Glutamatergic neuron (in vitro differentiated cells): ENCODE measurements around the gene MOV10L1. TPM values are rescaled to one million over a fixed set of nuclear protein-coding genes. Genes with fewer than 3 reads are reported as not detected.
"Not testable (repeated sequence)": the region's sequence is repeated elsewhere in the genome, so short reads cannot be mapped to it uniquely, and the experiment has no call there.

Experiments used
- DNase-seq: peaks from one replicate; pipeline ENCODE4 v3.0.0; 2022
- H3K27ac Mint-ChIP-seq: one replicate; pipeline ENCODE4 v1.8.0; 2020; ENCODE audit warnings: mild to moderate bottlenecking, mixed read lengths, inconsistent platforms; ENCODE audit not compliant: unreplicated experiment
- H3K27me3 Mint-ChIP-seq: one replicate; pipeline ENCODE4 v1.8.0; 2020; ENCODE audit warnings: mild to moderate bottlenecking, moderate library complexity, mixed read lengths, inconsistent platforms; ENCODE audit not compliant: unreplicated experiment
- H3K36me3 Mint-ChIP-seq: one replicate; pipeline ENCODE4 v1.8.0; 2020; ENCODE audit warnings: mild to moderate bottlenecking, mixed read lengths, inconsistent platforms; ENCODE audit not compliant: unreplicated experiment
- H3K4me1 Mint-ChIP-seq: one replicate; pipeline ENCODE4 v1.8.0; 2020; ENCODE audit warnings: mild to moderate bottlenecking, low read depth, mixed read lengths, inconsistent platforms; ENCODE audit not compliant: unreplicated experiment
- H3K4me3 Mint-ChIP-seq: one replicate; pipeline ENCODE4 v1.8.0; 2020; ENCODE audit warnings: mild to moderate bottlenecking, mixed read lengths, inconsistent platforms; ENCODE audit not compliant: unreplicated experiment
- H3K9me3 Mint-ChIP-seq: one replicate; pipeline ENCODE4 v1.8.0; 2020; ENCODE audit warnings: mild to moderate bottlenecking, moderate library complexity, mixed read lengths, inconsistent platforms; ENCODE audit not compliant: unreplicated experiment
- total RNA-seq: library from RNA; stranded (reverse); fragmentation: NEBNext Ultra II Directional; extraction: Animal tissue kit (Norgen Biotek cat#: 25700); gene quantifications from one replicate; pipeline ENCODE4 v1.2.1, GENCODE V29; 2021; ENCODE audit not compliant: unreplicated experiment
- TF ChIP-seq, protein P1 (sequence below): fragments of 200-600 bp; sonication (generic); IDR thresholded peaks from one replicate; pipeline ENCODE4 v1.5.0; 2021; ENCODE audit not compliant: partially characterized antibody, unreplicated experiment

The MOV10L1 gene
- total RNA-seq, 1 donor from 2014 or later = 0.34 TPM

DNA sequence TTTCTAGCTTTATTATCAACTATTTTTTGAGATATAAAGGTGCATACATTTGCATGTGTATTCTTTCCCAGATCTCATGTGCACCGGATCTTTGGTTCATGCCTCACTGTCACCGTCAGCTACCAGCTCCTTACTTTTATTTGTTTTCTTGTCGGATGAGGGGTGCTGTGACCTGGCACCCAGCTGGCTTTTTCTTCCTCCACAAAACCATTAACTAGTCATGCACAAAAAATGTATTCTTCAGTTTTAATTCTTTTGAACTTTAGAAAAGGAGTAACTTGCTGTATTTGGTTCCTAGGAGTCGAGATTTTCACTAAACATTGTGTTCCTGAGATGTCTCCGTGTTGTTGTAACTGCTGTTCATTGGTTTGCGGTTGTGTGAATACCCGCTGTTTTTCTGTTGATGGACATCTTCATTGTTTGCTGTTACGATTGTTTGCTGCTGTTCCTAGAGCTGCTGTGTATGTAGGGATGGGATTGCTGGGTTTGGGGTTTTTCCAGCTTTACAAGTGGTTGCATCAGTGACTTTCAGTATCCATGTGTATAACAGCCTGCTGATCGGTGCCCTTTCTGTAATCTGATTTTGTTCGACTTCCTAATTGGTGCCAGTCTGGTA is 39.4 kb downstream of the MOV10L1 start:
- no peak overlapping the region for H3K4me3 Mint-ChIP-seq
- DNase-seq = no peak
- no peak overlapping the region for H3K27ac Mint-ChIP-seq
- peaks cover 3% of the 10 kb centered on the region for H3K27me3 Mint-ChIP-seq
- H3K9me3 Mint-ChIP-seq = no peaks in the 10 kb centered on the region
- no peaks in the 10 kb centered on the region for H3K4me1 Mint-ChIP-seq
- H3K36me3 Mint-ChIP-seq = no peaks in the 10 kb centered on the region
- TF ChIP-seq, protein P1, sequence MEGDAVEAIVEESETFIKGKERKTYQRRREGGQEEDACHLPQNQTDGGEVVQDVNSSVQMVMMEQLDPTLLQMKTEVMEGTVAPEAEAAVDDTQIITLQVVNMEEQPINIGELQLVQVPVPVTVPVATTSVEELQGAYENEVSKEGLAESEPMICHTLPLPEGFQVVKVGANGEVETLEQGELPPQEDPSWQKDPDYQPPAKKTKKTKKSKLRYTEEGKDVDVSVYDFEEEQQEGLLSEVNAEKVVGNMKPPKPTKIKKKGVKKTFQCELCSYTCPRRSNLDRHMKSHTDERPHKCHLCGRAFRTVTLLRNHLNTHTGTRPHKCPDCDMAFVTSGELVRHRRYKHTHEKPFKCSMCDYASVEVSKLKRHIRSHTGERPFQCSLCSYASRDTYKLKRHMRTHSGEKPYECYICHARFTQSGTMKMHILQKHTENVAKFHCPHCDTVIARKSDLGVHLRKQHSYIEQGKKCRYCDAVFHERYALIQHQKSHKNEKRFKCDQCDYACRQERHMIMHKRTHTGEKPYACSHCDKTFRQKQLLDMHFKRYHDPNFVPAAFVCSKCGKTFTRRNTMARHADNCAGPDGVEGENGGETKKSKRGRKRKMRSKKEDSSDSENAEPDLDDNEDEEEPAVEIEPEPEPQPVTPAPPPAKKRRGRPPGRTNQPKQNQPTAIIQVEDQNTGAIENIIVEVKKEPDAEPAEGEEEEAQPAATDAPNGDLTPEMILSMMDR = no peak

DNA sequence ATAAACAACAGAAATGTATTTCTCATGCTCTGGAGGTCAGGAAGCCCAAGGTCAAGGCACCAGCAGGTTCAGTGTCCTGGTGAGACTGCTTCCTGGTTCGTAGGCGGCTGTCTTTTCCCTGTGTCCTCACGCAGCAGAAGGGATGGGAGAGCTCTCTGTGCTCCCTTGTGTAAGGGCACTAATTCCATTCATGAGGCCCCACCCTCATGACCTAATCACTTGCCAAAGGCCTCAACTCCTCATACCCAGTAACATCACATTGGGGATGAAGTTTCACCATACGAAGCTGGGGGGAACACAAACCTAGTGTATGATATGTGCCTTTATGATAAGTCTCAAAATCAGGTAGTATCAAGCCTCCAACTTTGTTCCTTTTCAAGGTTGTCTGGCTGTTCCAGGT is 42.1 kb downstream of the MOV10L1 start:
- no peak for DNase-seq
- Mint-ChIP-seq H3K4me3 (no peak overlapping the region), H3K36me3 (no peaks in the 10 kb centered on the region), H3K27ac (no peak overlapping the region), H3K9me3 (no peaks in the 10 kb centered on the region), H3K27me3 (peaks cover 3% of the 10 kb centered on the region), H3K4me1 (no peaks in the 10 kb centered on the region)
- TF ChIP-seq, protein P1 = no peak

DNA sequence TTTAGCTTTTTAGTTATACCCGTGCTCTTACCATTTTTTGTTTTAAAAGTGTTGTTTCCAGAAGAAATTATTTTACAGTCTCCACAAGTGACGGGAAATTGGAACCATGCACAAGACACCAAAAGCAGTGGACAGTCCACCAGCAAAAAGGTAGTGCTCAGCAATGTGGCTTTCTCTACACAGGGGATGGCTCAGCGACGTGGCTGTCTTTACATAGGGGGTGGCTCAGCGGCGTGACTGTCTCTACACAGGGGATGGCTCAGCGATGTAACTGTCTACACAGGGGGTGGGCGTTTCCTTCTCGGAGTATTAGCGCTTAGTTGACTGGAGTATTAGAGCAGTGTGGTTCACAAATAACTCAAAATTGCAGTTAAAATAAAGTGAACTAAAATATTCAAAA is 44.7 kb downstream of the MOV10L1 start:
- no peak overlapping the region for H3K27ac Mint-ChIP-seq
- no peak overlapping the region for H3K4me3 Mint-ChIP-seq
- DNase-seq = no peak
- H3K36me3 Mint-ChIP-seq = no peaks in the 10 kb centered on the region
- H3K9me3 Mint-ChIP-seq = no peaks in the 10 kb centered on the region
- TF ChIP-seq, protein P1 = no peak
- H3K27me3 Mint-ChIP-seq = peaks cover 2% of the 10 kb centered on the region
- H3K4me1 Mint-ChIP-seq = no peaks in the 10 kb centered on the region

DNA sequence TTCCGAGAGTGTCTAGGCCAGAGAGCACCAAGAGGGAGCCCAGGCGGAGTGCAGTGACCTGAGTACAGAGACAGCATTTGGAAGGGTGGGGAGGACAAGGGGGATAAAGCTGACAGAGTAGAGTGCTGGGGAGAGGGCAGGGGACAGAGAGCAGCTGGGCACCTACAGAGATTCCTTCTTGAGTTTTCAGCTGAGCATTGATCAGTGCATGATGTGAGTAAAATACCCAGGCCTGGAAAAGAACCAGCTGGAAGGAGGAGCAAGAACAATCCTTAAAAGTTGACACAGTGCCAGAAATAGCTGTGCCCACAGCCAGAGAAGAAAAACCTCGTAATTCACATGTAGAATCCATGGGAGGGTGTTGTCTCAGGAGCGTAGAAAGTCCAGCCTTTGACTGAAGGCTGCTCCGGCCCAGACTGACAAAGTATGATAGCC is 46.8 kb downstream of the MOV10L1 start:
- Mint-ChIP-seq H3K4me3 (no peak overlapping the region), H3K36me3 (no peaks in the 10 kb centered on the region)
- TF ChIP-seq, protein P1 = no peak

DNA sequence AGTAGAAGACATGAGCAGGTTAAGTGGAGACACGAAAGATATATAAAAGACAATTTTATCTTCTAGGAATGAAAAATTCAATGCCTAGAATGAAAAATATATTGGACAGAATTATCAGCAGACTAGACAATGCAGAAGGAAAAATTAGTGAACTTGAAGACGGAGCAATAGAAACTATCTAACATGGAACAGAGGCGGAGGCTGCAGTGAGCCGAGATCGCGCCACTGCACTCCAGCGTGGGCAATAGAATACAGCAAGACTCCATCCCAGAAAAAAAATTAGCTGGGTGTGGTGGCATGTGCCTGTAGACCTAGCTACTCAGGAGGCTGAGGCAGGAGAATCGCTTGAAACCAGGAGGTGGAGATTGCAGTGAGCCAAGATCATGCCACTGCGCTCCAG is 47.5 kb downstream of the MOV10L1 start:
- H3K4me3 Mint-ChIP-seq, DNase-seq, H3K27me3 Mint-ChIP-seq, H3K9me3 Mint-ChIP-seq, H3K36me3 Mint-ChIP-seq, H3K4me1 Mint-ChIP-seq, H3K27ac Mint-ChIP-seq: not testable (repeated sequence)

More for the DNA sequence above, 46.8 kb downstream of the MOV10L1 start:
- Mint-ChIP-seq H3K4me1 (no peaks in the 10 kb centered on the region), H3K27ac (no peak overlapping the region), H3K27me3 (no peaks in the 10 kb centered on the region), H3K9me3 (no peaks in the 10 kb centered on the region)
- no peak for DNase-seq

DNA sequence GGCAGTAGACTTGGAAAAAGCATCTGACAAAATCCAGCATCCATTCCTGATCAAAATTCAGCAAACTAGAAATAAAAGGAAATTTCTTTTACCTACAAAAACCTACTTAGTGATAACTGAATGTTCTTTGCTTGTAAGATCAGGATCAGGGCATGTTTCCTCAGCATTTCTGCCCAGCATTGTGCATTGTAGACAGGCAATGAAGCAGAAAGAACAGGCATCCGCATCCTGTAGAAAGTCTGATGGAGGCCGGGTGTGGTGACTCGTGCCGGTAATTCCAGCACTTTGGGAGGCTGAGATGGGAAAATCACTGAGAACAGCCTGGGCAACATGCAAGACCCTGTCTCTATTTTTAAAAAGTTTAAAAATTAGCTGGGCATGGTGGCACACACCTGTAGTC is 48.2 kb downstream of the MOV10L1 start:
- H3K36me3 Mint-ChIP-seq = no peaks in the 10 kb centered on the region
- no peaks in the 10 kb centered on the region for H3K27me3 Mint-ChIP-seq

More for the DNA sequence above, 48.2 kb downstream of the MOV10L1 start:
- Mint-ChIP-seq H3K4me1 (no peaks in the 10 kb centered on the region), H3K27ac (no peak overlapping the region), H3K9me3 (no peaks in the 10 kb centered on the region), H3K4me3 (no peak overlapping the region)
- no peak for DNase-seq
- TF ChIP-seq, protein P1 = no peak
